ENCODE results near the gene CCDC39. TPM values are rescaled to one million over a fixed set of nuclear protein-coding genes. Genes with fewer than 3 reads are reported as not detected.
A peak's percentile ranks its signal among the peaks of the same experiment; 100 is the strongest.

CCDC39 gene
- polyA plus RNA-seq, 1 experiment: not detected

GRCh38 chr3:180684807-180685206 lies 5.5 kb upstream of the CCDC39 start:
- ChIA-PET CTCF (interaction anchor here (0.7 kb wide), 1 partner anchor 934 kb away, joined by 4 read pairs; no protein-coding TSS in a partner anchor), POLR2A (no interaction called here)
- no peak overlapping the region for H3K4me3 ChIP-seq (ENCODE audit: low read depth, low read length)
- H3K36me3 ChIP-seq (ENCODE audit: control insufficient read depth, insufficient read depth, low read length): no peaks in the 10 kb centered on the region
- TF ChIP-seq CTCF (IDR thresholded peaks at IDR 0.05; ENCODE audit: insufficient read depth, low read depth, low read length): no peak
- H3K27me3 ChIP-seq (ENCODE audit: control insufficient read depth, insufficient read depth, low read length): no peaks in the 10 kb centered on the region
- no peak for DNase-seq (ENCODE audit: low read depth)

GRCh38 chr3:180683816-180684215 lies 4.5 kb upstream of the CCDC39 start:
- no peak for DNase-seq (ENCODE audit: low read depth)
- Histone ChIP-seq H3K4me3 (ENCODE audit: low read depth, low read length) (no peak overlapping the region), H3K36me3 (ENCODE audit: control insufficient read depth, insufficient read depth, low read length) (no peaks in the 10 kb centered on the region), H3K27me3 (ENCODE audit: control insufficient read depth, insufficient read depth, low read length) (0 out of 2 replicates have a peak, but pooled peaks cover 4% of the 10 kb centered on the region)
- POLR2A ChIA-PET: no interaction called here
- no peak for TF ChIP-seq CTCF (IDR thresholded peaks at IDR 0.05; ENCODE audit: insufficient read depth, low read depth, low read length)
- CTCF ChIA-PET: interaction anchor here (0.7 kb wide), 1 partner anchor 935 kb away, joined by 4 read pairs; no protein-coding TSS in a partner anchor

GRCh38 chr3:180680097-180680430 lies 775 bp upstream of the CCDC39 start:
- Histone ChIP-seq H3K27me3 (ENCODE audit: control insufficient read depth, insufficient read depth, low read length) (0 out of 2 replicates have a peak, but pooled peaks cover 4% of the 10 kb centered on the region), H3K36me3 (ENCODE audit: control insufficient read depth, insufficient read depth, low read length) (no peaks in the 10 kb centered on the region), H3K4me3 (ENCODE audit: low read depth, low read length) (peak overlapping the region; percentile 70)
- CTCF ChIA-PET: interaction anchor here (0.5 to 0.6 kb wide), 2 partner anchors 82 to 1908 kb away, joined by 3 read pairs; no protein-coding TSS in a partner anchor
- DNase-seq (ENCODE audit: low read depth): no peak
- TF ChIP-seq CTCF (IDR thresholded peaks at IDR 0.05; ENCODE audit: insufficient read depth, low read depth, low read length): peak; percentile 60
- POLR2A ChIA-PET: no interaction called here

GRCh38 chr3:180678231-180678630 lies 1.1 kb downstream of the CCDC39 start:
- DNase-seq (ENCODE audit: low read depth): no peak
- Histone ChIP-seq H3K36me3 (ENCODE audit: control insufficient read depth, insufficient read depth, low read length) (no peaks in the 10 kb centered on the region), H3K27me3 (ENCODE audit: control insufficient read depth, insufficient read depth, low read length) (0 out of 2 replicates have a peak, but pooled peaks cover 4% of the 10 kb centered on the region), H3K4me3 (ENCODE audit: low read depth, low read length) (no peak overlapping the region)
- ChIA-PET POLR2A (no interaction called here), CTCF (no interaction called here)
- TF ChIP-seq CTCF (IDR thresholded peaks at IDR 0.05; ENCODE audit: insufficient read depth, low read depth, low read length): no peak

- POLR2A ChIA-PET: no interaction called here
- H3K27me3 ChIP-seq (ENCODE audit: control insufficient read depth, insufficient read depth, low read length): no peaks in the 10 kb centered on the region
- no peak for TF ChIP-seq CTCF (IDR thresholded peaks at IDR 0.05; ENCODE audit: insufficient read depth, low read depth, low read length)
- CTCF ChIA-PET: no interaction called here
- H3K4me3 ChIP-seq (ENCODE audit: low read depth, low read length): no peak overlapping the region
- DNase-seq (ENCODE audit: low read depth): no peak
- H3K36me3 ChIP-seq (ENCODE audit: control insufficient read depth, insufficient read depth, low read length): no peaks in the 10 kb centered on the region
Observed at GRCh38 chr3:180661444-180661843, 17.8 kb downstream of the CCDC39 start.

Data from BJ (cell line).